ENCODE results near the gene EXOSC10.

DNA sequence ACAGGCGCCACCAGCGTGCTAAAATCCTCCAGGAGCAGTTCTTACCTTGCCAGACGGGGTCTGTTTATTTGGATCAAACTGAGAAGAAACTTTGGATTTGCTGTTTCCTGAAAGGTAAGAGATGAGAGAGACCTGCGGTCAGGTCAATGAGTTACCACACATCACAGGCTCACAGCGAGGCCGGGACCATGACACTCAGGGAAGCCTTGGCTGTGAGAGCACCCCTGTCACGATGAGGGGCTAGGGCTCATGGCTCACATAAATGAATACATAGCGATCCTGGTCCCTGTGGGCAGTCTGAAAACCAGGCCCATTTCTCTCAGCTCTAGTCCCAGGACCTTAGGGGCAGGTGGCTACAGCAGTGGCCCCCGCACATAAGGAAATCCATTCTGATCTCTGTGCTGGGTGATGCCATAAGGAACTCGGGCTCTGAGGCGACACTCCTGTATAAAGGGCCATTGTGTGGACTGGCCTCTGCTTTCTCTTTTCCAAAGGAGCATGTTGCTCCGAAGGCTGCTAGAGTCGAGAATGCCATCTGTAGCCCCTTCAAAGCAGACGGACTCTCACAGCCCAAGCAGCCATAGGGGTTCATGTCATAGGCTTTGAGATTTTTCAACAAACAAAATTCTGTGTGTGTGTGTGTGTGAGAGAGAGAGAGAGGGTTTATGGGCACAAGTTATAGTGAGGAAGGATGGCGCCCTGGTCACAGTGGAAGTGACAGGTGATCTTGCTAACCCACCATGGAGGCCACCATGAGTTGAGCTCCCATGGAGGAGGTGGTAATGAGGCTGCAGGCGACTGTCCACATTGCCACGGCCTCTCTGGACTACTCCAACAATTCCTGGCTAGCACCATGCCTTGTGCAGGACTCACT, 30.8 kb downstream of the EXOSC10 start:
- TF ChIP-seq, protein P1, sequence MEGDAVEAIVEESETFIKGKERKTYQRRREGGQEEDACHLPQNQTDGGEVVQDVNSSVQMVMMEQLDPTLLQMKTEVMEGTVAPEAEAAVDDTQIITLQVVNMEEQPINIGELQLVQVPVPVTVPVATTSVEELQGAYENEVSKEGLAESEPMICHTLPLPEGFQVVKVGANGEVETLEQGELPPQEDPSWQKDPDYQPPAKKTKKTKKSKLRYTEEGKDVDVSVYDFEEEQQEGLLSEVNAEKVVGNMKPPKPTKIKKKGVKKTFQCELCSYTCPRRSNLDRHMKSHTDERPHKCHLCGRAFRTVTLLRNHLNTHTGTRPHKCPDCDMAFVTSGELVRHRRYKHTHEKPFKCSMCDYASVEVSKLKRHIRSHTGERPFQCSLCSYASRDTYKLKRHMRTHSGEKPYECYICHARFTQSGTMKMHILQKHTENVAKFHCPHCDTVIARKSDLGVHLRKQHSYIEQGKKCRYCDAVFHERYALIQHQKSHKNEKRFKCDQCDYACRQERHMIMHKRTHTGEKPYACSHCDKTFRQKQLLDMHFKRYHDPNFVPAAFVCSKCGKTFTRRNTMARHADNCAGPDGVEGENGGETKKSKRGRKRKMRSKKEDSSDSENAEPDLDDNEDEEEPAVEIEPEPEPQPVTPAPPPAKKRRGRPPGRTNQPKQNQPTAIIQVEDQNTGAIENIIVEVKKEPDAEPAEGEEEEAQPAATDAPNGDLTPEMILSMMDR (optimal IDR thresholded peaks at IDR 0.05 in 1 of 3, IDR thresholded peaks at IDR 0.05 in 1 of 3, conservative IDR thresholded peaks at IDR 0.05 in 1 of 3; ENCODE audit: extremely low read depth in 1 of 3, insufficient read depth in 2 of 3, low read length in 3 of 3), result no peak
- no peak for TF ChIP-seq EZH2 (IDR thresholded peaks at IDR 0.05; ENCODE audit: low read length)

All from keratinocyte (primary cell).